RWPE1 (cell line): Measurements from ENCODE around the gene TINCR.

ENCODE experiments used
- CTCF ChIA-PET: fragments of 350-600 bp; sonication (Branson Sonifier 250); formaldehyde crosslinking; extraction: SDS; loops from one replicate; lab custom pipeline; 2021; lab: Yijun Ruan, JAX
- POLR2A ChIA-PET: fragments of 400-600 bp; formaldehyde crosslinking; extraction: SDS; loops from one replicate; lab custom pipeline; 2020; ENCODE audit warnings: antibody characterized with exemption; ENCODE audit not compliant: low non-redundant PET; lab: Yijun Ruan, JAX
- DNase-seq: peaks from one replicate; pipeline ENCODE4 v3.0.0; 2012; ENCODE audit warnings: low spot score
- H3K27ac ChIP-seq: fragments of 450-650 bp; 2 replicates; pipeline ENCODE4 v1.5.1; 2017
- TF ChIP-seq, protein P1 (sequence below): fragments of 450-650 bp; conservative IDR thresholded peaks from 2 replicates; pipeline ENCODE4 v1.5.1; 2017; ENCODE audit warnings: low read depth, mild to moderate bottlenecking

Gene TINCR

DNA sequence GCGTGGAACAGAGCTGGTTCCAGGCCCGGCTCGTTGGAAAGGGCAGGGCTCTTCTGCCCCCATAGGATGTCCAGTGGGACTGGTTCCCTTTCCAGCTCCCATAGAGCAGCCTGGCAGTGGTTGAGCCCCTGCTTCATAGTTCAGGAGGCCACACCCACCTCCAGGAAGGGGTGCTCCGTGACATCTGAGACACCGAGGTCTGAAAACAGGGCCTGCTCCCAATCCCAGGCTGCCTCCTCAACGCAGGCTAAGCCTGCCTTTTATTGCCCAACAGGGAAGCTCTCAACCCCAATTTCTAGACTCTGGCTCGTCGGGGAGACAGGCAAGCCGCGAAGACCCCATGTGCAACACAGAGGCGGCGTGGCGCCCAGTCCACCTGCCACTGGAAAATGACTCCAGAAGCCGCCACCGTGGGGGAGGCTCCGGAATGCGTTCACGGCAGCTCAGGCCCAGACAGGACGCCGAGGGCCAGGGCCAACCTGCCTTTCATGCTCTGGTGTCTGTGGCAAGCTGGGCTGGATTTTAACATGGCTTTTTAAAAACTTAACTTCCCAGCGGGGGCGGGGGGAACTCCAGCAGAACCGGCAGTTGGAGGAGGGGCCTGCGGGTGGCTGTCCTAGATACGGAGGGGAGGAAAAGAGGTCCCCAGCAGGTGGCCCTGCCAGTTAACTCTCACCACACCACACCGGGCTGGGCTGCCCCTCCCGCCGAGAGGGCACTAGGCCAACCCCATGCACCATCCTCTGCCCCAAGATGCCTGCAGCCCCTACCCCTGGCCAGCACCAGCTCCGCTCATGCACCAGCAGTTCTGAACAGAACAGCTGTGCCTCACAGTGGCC lies 17.9 kb upstream of the TINCR start:
- no peak for DNase-seq
- peak overlapping the region; percentile 35 for H3K27ac ChIP-seq
- ChIA-PET CTCF (interaction anchor here (0.6 kb wide), 1 partner anchor 547 kb away, joined by 3 read pairs; no protein-coding TSS in a partner anchor), POLR2A (no interaction called here)
- TF ChIP-seq, protein P1, sequence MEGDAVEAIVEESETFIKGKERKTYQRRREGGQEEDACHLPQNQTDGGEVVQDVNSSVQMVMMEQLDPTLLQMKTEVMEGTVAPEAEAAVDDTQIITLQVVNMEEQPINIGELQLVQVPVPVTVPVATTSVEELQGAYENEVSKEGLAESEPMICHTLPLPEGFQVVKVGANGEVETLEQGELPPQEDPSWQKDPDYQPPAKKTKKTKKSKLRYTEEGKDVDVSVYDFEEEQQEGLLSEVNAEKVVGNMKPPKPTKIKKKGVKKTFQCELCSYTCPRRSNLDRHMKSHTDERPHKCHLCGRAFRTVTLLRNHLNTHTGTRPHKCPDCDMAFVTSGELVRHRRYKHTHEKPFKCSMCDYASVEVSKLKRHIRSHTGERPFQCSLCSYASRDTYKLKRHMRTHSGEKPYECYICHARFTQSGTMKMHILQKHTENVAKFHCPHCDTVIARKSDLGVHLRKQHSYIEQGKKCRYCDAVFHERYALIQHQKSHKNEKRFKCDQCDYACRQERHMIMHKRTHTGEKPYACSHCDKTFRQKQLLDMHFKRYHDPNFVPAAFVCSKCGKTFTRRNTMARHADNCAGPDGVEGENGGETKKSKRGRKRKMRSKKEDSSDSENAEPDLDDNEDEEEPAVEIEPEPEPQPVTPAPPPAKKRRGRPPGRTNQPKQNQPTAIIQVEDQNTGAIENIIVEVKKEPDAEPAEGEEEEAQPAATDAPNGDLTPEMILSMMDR: no peak

DNA sequence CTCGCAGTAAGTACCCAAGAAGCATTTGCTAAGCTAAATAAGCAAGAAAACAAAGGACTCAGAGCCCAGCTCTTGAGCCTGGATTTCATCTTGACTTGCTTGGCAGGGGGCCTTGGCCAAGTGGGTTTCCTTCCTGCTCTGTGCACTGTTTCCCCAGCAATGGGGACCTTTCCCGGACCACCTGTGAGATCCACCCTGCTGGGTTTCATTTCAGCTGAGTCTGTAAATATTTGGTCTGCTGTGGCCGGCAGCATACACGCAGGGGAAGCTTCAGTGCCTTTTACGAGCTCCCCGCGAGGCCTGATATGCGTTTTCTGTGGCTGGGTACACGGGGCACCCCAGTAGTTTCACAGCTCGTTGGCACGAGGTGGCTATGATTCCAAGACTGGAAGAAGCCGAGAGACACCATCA lies 12.4 kb upstream of the TINCR start:
- POLR2A ChIA-PET: no interaction called here
- no peak for DNase-seq
- TF ChIP-seq, protein P1: no peak
- H3K27ac ChIP-seq: no peak overlapping the region
- CTCF ChIA-PET: interaction anchor here (0.6 to 2.0 kb wide), 3 partner anchors 32 to 488 kb away, joined by 3 to 20 read pairs (median 5); no protein-coding TSS in a partner anchor

DNA sequence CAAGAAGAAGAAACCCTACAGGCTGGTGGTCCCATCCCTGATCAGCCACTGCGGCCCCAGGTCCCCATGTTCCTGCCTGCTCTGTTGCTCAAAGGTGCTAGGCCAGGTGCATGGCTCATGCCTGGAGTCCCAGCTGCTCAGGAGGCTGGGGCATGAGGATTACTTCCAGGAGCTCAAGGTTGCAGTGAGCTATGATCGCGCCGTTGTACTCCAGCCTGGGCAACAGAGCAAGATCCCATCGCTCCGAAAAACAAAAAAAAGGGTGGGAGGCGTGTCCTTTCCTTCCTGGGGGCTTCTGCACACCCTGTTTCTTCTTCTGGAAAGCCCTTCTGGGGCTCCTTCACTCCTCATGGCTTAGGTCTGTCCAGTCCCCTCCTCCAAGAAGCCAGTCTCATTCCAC lies 11.9 kb upstream of the TINCR start:
- CTCF ChIA-PET: interaction anchor here (0.6 to 2.0 kb wide), 3 partner anchors 32 to 488 kb away, joined by 3 to 20 read pairs (median 5); no protein-coding TSS in a partner anchor
- no peak for DNase-seq
- POLR2A ChIA-PET: no interaction called here
- no peak overlapping the region for H3K27ac ChIP-seq
- TF ChIP-seq, protein P1: no peak

DNA sequence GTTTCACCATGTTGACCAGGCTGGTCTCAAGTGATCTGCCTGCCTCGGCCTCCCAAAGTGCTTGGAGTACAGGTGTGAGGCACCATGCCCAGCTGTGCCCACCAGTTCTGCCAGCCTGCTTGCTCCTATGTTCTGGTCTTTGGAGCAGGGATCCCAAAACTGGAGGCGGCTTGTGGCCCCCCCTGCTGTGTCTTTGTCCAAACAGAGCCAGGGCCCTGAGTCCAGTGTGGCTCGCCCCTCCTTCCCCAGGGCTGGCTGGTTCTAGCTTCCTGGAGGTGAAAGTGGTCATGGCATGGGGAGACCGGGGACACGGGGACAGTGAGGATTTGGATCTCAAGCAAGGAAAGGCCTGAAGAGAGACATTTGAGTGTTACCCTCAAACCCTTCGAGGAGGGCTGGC lies 11.5 kb upstream of the TINCR start:
- POLR2A ChIA-PET: no interaction called here
- no peak for DNase-seq
- TF ChIP-seq, protein P1: no peak
- CTCF ChIA-PET: interaction anchor here (0.6 to 0.7 kb wide), 2 partner anchors 22 to 93 kb away, joined by 3 to 4 read pairs; no protein-coding TSS in a partner anchor
- no peak overlapping the region for H3K27ac ChIP-seq

DNA sequence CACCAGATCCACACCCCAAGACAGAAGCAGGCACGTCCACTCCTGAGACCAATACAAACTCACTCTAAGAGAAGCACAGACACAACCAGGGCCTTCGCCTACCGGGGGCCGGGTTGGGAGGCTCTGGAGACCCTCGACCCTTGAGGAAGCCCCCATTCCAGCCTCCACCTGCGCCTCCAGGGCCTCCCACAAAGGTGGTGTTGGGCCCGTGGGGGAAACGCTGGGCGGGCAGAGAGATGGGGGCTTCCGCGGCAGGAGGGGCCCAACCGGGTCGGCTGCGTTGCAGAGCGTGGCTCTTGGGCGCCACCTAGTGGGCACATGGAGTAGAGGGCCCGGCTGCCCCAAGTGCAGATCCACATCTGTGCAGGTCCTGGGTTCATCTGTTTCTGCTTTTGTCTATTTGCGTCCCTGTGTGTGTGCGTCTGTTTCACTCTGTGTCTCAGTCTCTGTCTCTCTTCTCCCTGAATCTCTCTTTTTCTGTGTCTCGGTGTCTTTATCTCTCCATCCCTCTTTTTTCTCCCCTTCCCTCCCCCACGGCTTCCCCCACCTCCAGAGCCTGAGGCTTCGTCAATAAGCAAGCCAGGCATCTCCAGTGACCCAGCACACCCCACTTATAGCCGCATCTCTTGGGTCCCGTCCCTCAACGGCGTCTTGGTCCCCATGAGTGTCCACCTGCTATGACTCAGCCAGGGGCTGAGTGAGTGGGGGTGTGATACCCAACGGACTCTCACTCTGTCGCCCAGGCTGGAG lies 10.5 kb upstream of the TINCR start:
- ChIA-PET POLR2A (no interaction called here), CTCF (interaction anchor here (0.6 kb wide), 1 partner anchor 94 kb away, joined by 3 read pairs; no protein-coding TSS in a partner anchor)
- TF ChIP-seq, protein P1: peak; percentile 95
- DNase-seq: peak; percentile 75
- peak overlapping the region; percentile 62 for H3K27ac ChIP-seq

DNA sequence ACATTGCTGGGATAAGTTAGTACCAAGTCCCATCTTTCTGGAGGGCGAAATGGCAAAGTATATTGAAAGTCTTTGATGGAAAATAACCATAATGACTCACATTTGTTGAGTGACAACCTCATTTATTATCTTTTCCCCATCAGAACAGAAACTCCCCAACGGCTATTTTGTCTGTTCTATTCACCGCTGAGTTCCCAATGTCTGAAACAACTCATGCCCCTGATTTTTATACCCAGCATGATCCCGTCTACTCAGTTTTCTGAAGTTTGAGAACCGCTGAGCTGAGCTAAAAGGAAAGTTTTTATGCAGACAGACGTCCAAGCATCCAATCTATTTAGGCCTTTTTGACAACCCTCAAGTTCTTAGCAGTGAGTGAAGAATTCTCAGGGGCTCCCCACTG lies 7.8 kb upstream of the TINCR start:
- DNase-seq: no peak
- ChIA-PET CTCF (no interaction called here), POLR2A (no interaction called here)
- H3K27ac ChIP-seq: no peak overlapping the region
- TF ChIP-seq, protein P1: no peak
